GM19240 (cell line): Measurements from ENCODE around the gene PHETA2.
"Not testable (repeated sequence)": the region's sequence is repeated elsewhere in the genome, so short reads cannot be mapped to it uniquely, and the experiment has no call there.

Source experiments
- DNase-seq: peaks from one replicate; pipeline ENCODE4 v3.0.0; 2011; ENCODE audit warnings: low spot score; ENCODE audit not compliant: insufficient read length

The PHETA2 gene

GRCh38 chr22:42069801-42070516 is 4.1 kb upstream of the PHETA2 start:
- no peak for DNase-seq

GRCh38 chr22:42070517-42071422 is 3.3 kb upstream of the PHETA2 start, which contains the start of gene NAGA:
Gene NAGA, minus strand, starts transcription at chr22:42070812. Its CDS starts 515 bp downstream, at chr22:42070297.
- peak; percentile 99 for DNase-seq

- DNase-seq: not testable (repeated sequence)
Measured at GRCh38 chr22:42071508-42071907, 2.5 kb upstream of the PHETA2 start.

GRCh38 chr22:42072606-42073330 is 1.3 kb upstream of the PHETA2 start:
- no peak for DNase-seq

GRCh38 chr22:42073621-42074041 is 417 bp upstream of the PHETA2 start:
- no peak for DNase-seq

GRCh38 chr22:42074846-42075676 is 1.0 kb downstream of the PHETA2 start:
- no peak for DNase-seq

- DNase-seq: no peak
Measured at GRCh38 chr22:42076764-42077485, 2.9 kb downstream of the PHETA2 start.

GRCh38 chr22:42077486-42078125 is 3.6 kb downstream of the PHETA2 start:
- DNase-seq: no peak

GRCh38 chr22:42078469-42079318 is 4.6 kb downstream of the PHETA2 start:
- no peak for DNase-seq

- peak; percentile 98 for DNase-seq
Measured at GRCh38 chr22:42079319-42080251, 5.5 kb downstream of the PHETA2 start, which contains the start of gene SMDT1. Gene SMDT1, plus strand, starts transcription at chr22:42079700. Its CDS starts 69 bp downstream, at chr22:42079769.

GRCh38 chr22:42080287-42080686 is 6.2 kb downstream of the PHETA2 start:
- DNase-seq: no peak

- DNase-seq: no peak
Measured at GRCh38 chr22:42083119-42083518, 9.1 kb downstream of the PHETA2 start.

- DNase-seq: no peak
Measured at GRCh38 chr22:42084874-42085273, 10.8 kb downstream of the PHETA2 start.

- no peak for DNase-seq
Measured at GRCh38 chr22:42086051-42086450, 12.0 kb downstream of the PHETA2 start.

- DNase-seq: peak; percentile 90
Measured at GRCh38 chr22:42090596-42091454, 16.8 kb downstream of the PHETA2 start, which contains the start of gene NDUFA6. Gene NDUFA6, minus strand, starts transcription at chr22:42090772. Its CDS starts 28 bp downstream, at chr22:42090744.

- no peak for DNase-seq
Measured at GRCh38 chr22:42091455-42091782, 17.4 kb downstream of the PHETA2 start.

GRCh38 chr22:42101199-42101598 is 27.2 kb downstream of the PHETA2 start:
- no peak for DNase-seq
